Cardiac muscle cell (in vitro differentiated cells and primary cell): Measurements from ENCODE around the gene FARP2. TPM values are rescaled to one million over a fixed set of nuclear protein-coding genes. Genes with fewer than 3 reads are reported as not detected.

ENCODE experiments used
- DNase-seq, 2 donors: peaks; one replicate each; pipeline versions ENCODE4 v3.0.0 to v3.0.0-alpha.2; 2010 to 2017; ENCODE audit warnings: low read depth in 1 of 2, low spot score in 1 of 2
- H3K27ac ChIP-seq: fragments of 200-600 bp; sonication (generic); 2 replicates; pipeline ENCODE4 v1.5.1; 2016
- H3K27me3 ChIP-seq: fragments of 200-600 bp; sonication (generic); 2 replicates; pipeline ENCODE4 v1.6.0; 2016; ENCODE audit warnings: control low read depth
- H3K36me3 ChIP-seq: fragments of 200-600 bp; sonication (generic); 2 replicates; pipeline ENCODE4 v1.5.1; 2016; ENCODE audit warnings: control low read depth
- H3K4me1 ChIP-seq: fragments of 200-600 bp; sonication (generic); 2 replicates; pipeline ENCODE4 v1.8.1; 2017; ENCODE audit warnings: low read depth, mild to moderate bottlenecking, mixed run types
- H3K4me3 ChIP-seq: fragments of 200-600 bp; sonication (generic); 2 replicates; pipeline ENCODE4 v1.5.1; 2016; ENCODE audit warnings: mild to moderate bottlenecking
- H3K9me3 ChIP-seq: fragments of 200-600 bp; sonication (generic); 2 replicates; pipeline ENCODE4 v1.5.1; 2017; ENCODE audit warnings: low read depth, mild to moderate bottlenecking, control low read depth
- polyA plus RNA-seq: library from polyadenylated mRNA; unstranded; fragments of >200 nt; fragmentation: Nextera tagmentation; extraction: Ambion mirVana; gene quantifications from 2 replicates; pipeline ENCODE4 v1.2.1, GENCODE V29; 2016
- total RNA-seq: library from RNA; depleted of rRNA; stranded (reverse); fragments of >200 nt; gene quantifications from 2 replicates; pipeline ENCODE4 v1.2.3, GENCODE V29; 2016
- TF ChIP-seq, protein P1 (sequence below): IDR thresholded peaks from 2 replicates; pipeline ENCODE4 v1.5.1; 2012; ENCODE audit warnings: low read depth, mild to moderate bottlenecking, low read length

Gene FARP2
- total and polyA plus RNA-seq, 2 experiments from 2014 or later = 24.4 to 26.5 TPM

GRCh38 chr2:241458687-241459086, 102.6 kb downstream of the FARP2 start:
- H3K27me3 ChIP-seq = no peaks in the 10 kb centered on the region
- no peaks in the 10 kb centered on the region for H3K36me3 ChIP-seq
- H3K4me1 ChIP-seq = no peaks in the 10 kb centered on the region
- H3K4me3 ChIP-seq = no peak overlapping the region
- no peak overlapping the region for H3K27ac ChIP-seq
- TF ChIP-seq, protein P1, sequence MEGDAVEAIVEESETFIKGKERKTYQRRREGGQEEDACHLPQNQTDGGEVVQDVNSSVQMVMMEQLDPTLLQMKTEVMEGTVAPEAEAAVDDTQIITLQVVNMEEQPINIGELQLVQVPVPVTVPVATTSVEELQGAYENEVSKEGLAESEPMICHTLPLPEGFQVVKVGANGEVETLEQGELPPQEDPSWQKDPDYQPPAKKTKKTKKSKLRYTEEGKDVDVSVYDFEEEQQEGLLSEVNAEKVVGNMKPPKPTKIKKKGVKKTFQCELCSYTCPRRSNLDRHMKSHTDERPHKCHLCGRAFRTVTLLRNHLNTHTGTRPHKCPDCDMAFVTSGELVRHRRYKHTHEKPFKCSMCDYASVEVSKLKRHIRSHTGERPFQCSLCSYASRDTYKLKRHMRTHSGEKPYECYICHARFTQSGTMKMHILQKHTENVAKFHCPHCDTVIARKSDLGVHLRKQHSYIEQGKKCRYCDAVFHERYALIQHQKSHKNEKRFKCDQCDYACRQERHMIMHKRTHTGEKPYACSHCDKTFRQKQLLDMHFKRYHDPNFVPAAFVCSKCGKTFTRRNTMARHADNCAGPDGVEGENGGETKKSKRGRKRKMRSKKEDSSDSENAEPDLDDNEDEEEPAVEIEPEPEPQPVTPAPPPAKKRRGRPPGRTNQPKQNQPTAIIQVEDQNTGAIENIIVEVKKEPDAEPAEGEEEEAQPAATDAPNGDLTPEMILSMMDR = no peak
- no peak for DNase-seq
- H3K9me3 ChIP-seq = no peaks in the 10 kb centered on the region

DNA sequence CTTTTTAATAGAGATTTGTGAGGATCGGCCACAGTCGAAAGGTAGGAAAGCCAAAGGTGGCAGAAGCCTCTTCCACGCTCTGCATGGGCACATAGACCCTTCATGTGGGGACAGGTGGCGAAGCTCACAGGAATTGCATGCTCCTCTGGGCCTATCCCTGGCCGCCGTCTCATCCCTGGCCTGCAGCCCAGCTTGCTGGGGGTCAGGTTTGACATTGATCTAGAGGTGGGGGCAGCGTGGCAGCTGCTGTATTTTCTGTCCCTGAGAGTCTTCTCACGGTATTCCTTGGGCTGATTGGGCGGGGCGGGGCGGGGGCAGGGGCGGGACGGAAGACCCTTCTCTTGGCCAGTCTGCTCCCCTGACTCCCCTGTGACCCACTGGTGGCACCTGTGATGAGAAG, 103.4 kb downstream of the FARP2 start:
- no peak overlapping the region for H3K27ac ChIP-seq
- H3K4me1 ChIP-seq = no peaks in the 10 kb centered on the region
- H3K27me3 ChIP-seq = no peaks in the 10 kb centered on the region
- no peak for DNase-seq
- H3K4me3 ChIP-seq = no peak overlapping the region
- TF ChIP-seq, protein P1 = no peak
- H3K36me3 ChIP-seq = no peaks in the 10 kb centered on the region
- H3K9me3 ChIP-seq = no peaks in the 10 kb centered on the region

DNA sequence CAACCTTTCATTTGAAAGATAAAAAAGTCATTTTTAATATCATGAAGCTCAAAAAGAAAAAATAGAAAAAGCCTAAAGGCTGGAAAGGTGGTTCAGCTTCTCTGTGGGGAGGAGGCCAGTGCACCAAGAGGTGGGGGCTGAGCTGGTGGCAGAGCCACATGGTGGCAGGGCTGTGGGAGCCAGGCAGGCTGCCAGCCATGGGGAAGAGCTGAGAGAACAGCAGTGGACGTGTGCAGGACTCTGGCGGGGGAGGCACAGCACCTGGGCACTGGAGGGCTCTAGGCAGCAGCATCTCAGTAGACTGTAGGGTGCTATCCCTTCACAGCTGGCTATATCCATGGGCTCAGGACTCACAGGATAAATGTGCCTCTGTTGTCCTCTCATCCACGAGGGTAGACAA, 104.5 kb downstream of the FARP2 start:
- Histone ChIP-seq H3K27me3 (no peaks in the 10 kb centered on the region), H3K27ac (no peak overlapping the region), H3K36me3 (no peaks in the 10 kb centered on the region), H3K4me3 (no peak overlapping the region), H3K9me3 (no peaks in the 10 kb centered on the region), H3K4me1 (no peaks in the 10 kb centered on the region)
- DNase-seq = no peak
- TF ChIP-seq, protein P1 = no peak

- no peaks in the 10 kb centered on the region for H3K9me3 ChIP-seq
- H3K27me3 ChIP-seq = no peaks in the 10 kb centered on the region
- H3K36me3 ChIP-seq = no peaks in the 10 kb centered on the region
- no peaks in the 10 kb centered on the region for H3K4me1 ChIP-seq
- DNase-seq = no peak
- TF ChIP-seq, protein P1 = no peak
- H3K4me3 ChIP-seq = no peak overlapping the region
- no peak overlapping the region for H3K27ac ChIP-seq
Observed at GRCh38 chr2:241461693-241462677, 105.9 kb downstream of the FARP2 start.

DNA sequence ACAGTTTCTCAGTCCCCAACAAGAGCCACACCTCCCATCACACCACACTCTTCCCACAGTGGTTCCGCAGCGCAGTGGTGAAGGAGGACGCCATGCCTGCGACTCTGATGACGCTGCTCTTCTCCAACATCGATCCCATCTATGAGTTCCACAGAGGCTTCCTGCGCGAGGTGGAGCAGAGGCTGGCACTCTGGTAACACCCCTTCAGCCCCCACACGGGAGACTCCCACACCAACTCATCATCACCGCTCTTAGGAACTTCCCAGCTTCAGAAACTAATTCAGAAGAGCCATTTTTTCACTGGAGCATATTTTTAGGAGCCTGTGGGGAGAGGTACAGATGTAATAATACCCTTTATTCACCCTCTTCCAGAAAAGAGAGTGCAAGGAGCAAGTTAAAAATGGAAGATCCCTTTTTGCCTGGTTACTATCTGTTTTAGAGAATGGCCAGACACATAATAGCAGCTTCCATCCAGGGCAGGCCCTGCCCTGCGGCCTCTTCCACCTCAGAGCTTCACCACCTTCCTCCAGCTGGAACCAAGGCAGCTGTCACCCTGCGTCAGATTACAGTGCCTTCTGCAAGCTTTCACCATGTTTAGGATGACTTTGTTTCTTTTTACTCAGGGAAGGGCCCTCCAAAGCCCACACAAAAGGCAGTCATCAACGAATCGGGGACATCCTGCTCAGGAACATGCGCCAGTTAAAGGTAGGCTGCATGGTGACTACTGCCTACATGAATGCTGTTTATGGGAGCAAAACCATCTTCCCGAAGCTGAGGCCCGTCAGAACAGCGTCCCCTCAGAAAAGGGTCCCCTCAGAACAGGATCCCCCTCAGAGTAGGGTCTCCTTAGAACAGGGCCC, 107.4 kb downstream of the FARP2 start:
- Histone ChIP-seq H3K4me1 (no peaks in the 10 kb centered on the region), H3K9me3 (no peaks in the 10 kb centered on the region), H3K27ac (no peak overlapping the region), H3K27me3 (no peaks in the 10 kb centered on the region), H3K4me3 (no peak overlapping the region), H3K36me3 (no peaks in the 10 kb centered on the region)
- no peak for DNase-seq
- TF ChIP-seq, protein P1 = no peak
